ENCODE results near the gene TENM4. TPM values are rescaled to one million over a fixed set of nuclear protein-coding genes. Genes with fewer than 3 reads are reported as not detected.

The TENM4 gene
- total RNA-seq, 2 experiments from 2014 or later = not detected

DNA sequence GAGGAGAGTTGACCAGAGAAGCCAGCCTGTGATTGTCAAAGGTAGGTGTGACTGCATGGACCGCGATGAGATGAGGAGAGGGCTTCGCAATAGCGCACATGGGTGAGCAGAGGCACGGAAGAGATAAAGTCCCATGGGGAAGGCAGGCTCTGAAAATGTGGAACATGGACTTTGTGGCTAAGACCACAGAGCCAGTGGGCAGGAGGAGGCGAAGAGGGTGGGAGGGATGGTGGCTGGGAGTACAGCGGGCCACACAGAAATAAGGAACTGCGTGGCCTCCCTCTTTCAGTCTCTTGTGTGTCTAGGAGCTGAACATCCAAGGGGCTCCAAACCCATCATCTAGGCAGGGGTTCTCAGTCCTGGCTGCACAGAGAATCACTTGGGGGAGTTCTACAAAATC, 98.6 kb downstream of the TENM4 start:
- intact Hi-C loops (cut with micrococcal nuclease) = no loop called here
- no peak overlapping the region for H3K4me3 Mint-ChIP-seq

DNA sequence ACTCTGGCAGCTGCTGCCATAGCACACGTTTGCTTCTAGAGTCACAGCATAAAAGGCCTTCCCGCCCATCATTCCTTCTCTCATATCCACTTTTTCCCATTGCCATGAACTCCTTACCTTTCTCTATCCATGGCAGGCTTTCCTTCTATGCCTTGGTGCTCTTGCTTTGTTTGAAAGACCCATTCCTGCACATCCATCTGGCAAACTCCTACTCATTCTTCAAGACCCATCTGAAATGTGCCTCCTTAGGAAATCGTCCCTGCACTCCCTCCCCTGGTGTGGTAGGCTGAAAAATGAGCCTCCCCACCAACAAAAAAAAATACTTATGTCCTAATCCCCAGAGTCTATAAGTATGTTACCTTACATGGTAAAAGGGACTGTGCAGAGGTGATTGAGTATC, 100.3 kb downstream of the TENM4 start:
- no peaks in the 10 kb centered on the region for H3K36me3 Mint-ChIP-seq
- no peaks in the 10 kb centered on the region for H3K4me1 Mint-ChIP-seq (ENCODE audit: low read depth)
- H3K9me3 Mint-ChIP-seq = no peaks in the 10 kb centered on the region

More for the DNA sequence above, 98.6 kb downstream of the TENM4 start:
- no peaks in the 10 kb centered on the region for H3K27me3 Mint-ChIP-seq
- ChIA-PET POLR2A (no interaction called here), CTCF (no interaction called here)
- DNase-seq = no peak
- H3K36me3 Mint-ChIP-seq = no peaks in the 10 kb centered on the region
- no peak overlapping the region for H3K27ac Mint-ChIP-seq
- no peaks in the 10 kb centered on the region for H3K4me1 Mint-ChIP-seq (ENCODE audit: low read depth)
- H3K9me3 Mint-ChIP-seq = no peaks in the 10 kb centered on the region

DNA sequence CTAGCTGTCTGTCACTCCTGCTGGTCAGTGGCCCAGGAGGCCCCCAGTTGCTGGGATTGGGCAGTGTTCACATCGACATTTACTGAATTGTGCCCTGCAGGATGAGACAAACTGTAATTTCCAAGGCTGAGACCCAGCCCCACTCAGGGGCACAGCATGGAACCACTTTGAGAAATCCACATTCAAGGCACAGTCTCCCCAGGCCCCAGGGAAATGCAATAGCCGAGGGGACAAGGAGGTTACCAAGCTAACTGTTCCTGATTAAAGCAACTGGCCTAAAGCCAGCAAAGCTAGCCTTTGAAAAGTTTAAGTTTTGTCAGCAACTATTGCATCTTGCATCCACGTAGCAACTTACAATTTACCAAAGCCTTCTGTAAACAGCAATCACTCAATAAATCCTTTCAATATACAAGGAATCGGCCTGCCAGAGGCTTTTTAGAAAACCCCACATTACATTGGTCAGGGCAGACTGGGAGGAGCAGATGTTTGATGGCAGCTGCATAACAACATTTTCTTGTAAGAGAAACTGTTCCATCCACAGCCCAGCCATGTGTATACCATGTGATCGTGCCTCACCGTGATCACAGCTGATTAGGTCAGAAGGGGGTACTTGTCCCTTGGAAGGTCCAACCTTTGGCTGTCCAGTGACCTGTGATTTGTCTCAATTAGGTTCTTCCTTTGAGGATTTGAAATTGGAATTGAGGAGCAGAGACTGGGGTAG, 103.9 kb downstream of the TENM4 start:
- Mint-ChIP-seq H3K36me3 (no peaks in the 10 kb centered on the region), H3K4me1 (ENCODE audit: low read depth) (no peaks in the 10 kb centered on the region), H3K27ac (no peak overlapping the region), H3K9me3 (no peaks in the 10 kb centered on the region), H3K4me3 (no peak overlapping the region), H3K27me3 (no peaks in the 10 kb centered on the region)
- intact Hi-C loops (cut with micrococcal nuclease) = no loop called here
- ChIA-PET POLR2A (no interaction called here), CTCF (interaction anchor here (0.6 kb wide), 1 partner anchor 690 kb away, joined by 3 read pairs; no protein-coding TSS in a partner anchor)
- no peak for DNase-seq

More for the DNA sequence above, 100.3 kb downstream of the TENM4 start:
- Mint-ChIP-seq H3K4me3 (no peak overlapping the region), H3K27me3 (no peaks in the 10 kb centered on the region), H3K27ac (no peak overlapping the region)
- POLR2A ChIA-PET = no interaction called here
- CTCF ChIA-PET = no interaction called here
- DNase-seq = no peak
- intact Hi-C loops (cut with micrococcal nuclease) = no loop called here

DNA sequence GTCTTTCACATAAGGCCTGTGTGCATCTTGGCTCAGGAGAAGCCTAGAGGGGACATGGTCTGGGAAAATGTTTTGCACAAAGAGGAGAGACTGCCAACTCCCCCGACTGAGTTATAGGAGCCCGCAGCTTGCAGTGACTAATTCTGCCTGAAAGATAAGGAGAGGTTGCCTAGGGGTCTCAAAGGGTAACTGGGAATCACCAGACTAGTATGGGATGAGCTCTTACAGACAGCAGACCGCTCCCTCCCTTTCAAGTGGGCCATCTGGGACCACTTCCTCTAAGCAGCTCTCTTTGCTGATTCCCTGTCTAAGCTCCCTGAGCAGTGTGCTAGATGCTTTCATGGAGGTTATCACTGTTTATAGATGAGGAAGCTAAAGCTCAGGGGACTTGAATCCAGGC, 105.1 kb downstream of the TENM4 start:
- POLR2A ChIA-PET = no interaction called here
- H3K27ac Mint-ChIP-seq = no peak overlapping the region
- CTCF ChIA-PET = no interaction called here
- DNase-seq = no peak
- H3K9me3 Mint-ChIP-seq = no peaks in the 10 kb centered on the region
- H3K4me3 Mint-ChIP-seq = no peak overlapping the region
- H3K27me3 Mint-ChIP-seq = no peaks in the 10 kb centered on the region
- H3K4me1 Mint-ChIP-seq (ENCODE audit: low read depth) = no peaks in the 10 kb centered on the region
- no peaks in the 10 kb centered on the region for H3K36me3 Mint-ChIP-seq
- intact Hi-C loops (cut with micrococcal nuclease) = no loop called here

DNA sequence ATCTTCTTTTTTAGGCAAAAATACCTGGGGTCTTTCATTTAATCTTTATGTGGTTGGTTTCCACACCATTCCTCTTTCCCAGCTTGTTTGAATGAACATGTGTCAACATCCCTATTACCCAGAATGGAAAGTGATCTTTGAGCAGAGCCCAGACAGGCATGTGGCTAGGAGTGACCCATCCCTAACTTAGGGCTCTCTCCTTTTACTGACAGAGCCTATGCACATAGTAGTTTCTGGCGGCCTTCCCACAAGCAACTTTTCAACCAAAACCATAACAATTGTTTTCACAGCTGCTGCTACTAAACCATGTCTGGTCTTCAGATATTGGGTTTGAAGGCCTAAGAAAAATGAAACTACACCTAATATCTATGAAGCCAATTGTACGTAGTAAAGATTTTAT, 107.5 kb downstream of the TENM4 start:
- H3K4me3 Mint-ChIP-seq = no peak overlapping the region
- ChIA-PET POLR2A (no interaction called here), CTCF (no interaction called here)
- H3K27me3 Mint-ChIP-seq = no peaks in the 10 kb centered on the region
- no peaks in the 10 kb centered on the region for H3K9me3 Mint-ChIP-seq
- no peaks in the 10 kb centered on the region for H3K36me3 Mint-ChIP-seq
- H3K4me1 Mint-ChIP-seq (ENCODE audit: low read depth) = no peaks in the 10 kb centered on the region
- H3K27ac Mint-ChIP-seq = no peak overlapping the region
- DNase-seq = no peak
- intact Hi-C loops (cut with micrococcal nuclease) = no loop called here

DNA sequence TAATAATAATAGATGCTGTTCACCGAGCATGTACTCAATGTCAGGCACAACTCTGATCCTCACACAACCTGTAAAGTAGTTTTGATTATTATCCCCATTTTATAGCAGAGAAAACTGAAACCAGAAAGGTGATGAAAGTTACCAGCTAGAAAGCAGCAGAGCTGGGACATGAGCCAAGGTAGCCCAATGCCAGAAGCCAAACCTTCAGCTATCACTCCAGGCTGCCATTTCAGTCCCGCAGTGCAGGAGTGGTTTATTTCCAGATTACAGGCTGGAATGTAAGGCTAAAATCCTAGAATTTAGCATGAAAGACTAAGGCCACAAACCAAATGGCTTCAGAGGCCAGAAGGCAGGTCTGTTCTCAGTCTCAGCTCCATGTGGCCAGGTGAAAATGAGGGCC, 108.8 kb downstream of the TENM4 start:
- Mint-ChIP-seq H3K4me1 (ENCODE audit: low read depth) (no peaks in the 10 kb centered on the region), H3K9me3 (no peaks in the 10 kb centered on the region), H3K27me3 (no peaks in the 10 kb centered on the region), H3K27ac (no peak overlapping the region), H3K4me3 (no peak overlapping the region), H3K36me3 (no peaks in the 10 kb centered on the region)
- DNase-seq = no peak
- ChIA-PET CTCF (no interaction called here), POLR2A (no interaction called here)
- intact Hi-C loops (cut with micrococcal nuclease) = no loop called here

DNA sequence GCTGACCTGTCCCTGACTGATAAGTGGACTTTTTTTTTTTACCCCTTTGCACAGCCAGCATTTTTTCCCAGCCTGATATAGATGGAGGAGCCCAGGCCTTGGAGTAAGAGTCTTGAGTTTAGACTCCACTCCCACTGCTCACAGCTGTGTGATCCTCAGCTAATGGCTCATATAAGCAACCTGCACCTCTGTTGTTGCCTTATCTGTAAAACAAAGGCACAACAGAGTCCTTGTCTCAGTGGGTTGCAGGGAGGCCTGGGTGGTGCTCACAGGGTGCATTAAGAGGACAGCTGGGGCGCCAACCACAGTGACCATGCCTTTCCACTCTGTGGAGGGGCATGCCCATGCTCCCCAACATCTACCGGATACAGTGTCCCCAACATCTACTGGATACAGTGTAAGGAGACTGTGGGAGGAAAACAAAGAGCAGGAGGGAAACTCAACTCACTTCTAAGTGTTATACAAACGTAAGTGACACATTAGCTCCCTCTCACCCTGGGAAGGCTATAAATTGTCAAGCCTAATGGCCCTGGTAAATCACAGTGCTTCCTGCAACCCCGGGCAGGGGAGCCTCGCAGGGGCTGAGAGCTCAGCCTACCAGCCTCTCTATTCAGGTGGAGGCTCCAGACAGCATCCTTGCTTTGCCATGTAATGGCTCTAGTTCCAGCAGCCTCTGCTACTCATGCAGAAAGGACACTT, 109.5 kb downstream of the TENM4 start:
- H3K4me3 Mint-ChIP-seq = no peak overlapping the region

DNA sequence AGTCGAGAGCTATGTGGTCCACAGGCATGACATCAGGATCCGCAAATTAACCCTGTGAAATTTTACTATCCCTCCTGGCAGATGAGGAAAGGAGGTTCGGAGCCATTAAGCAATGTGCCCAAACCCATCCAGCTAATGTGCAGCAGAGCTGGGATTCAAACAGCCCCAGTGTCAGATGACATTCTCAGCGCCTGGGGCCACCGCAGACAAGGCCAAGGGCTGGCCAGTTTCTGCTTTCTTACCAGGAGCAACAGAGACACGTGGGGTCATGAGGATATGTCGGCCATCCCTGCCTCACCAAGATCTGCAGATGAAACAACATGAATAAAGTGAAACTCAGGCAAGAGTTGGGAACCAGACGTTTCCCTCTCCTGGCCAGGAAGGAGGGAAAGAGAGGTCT, 110.2 kb downstream of the TENM4 start:
- no peak for DNase-seq
- no peaks in the 10 kb centered on the region for H3K4me1 Mint-ChIP-seq (ENCODE audit: low read depth)
- ChIA-PET POLR2A (no interaction called here), CTCF (no interaction called here)
- H3K4me3 Mint-ChIP-seq = no peak overlapping the region
- no peak overlapping the region for H3K27ac Mint-ChIP-seq
- peaks cover 3% of the 10 kb centered on the region for H3K9me3 Mint-ChIP-seq
- intact Hi-C loops (cut with micrococcal nuclease) = no loop called here
- no peaks in the 10 kb centered on the region for H3K36me3 Mint-ChIP-seq
- H3K27me3 Mint-ChIP-seq = peaks cover 4% of the 10 kb centered on the region

More for the DNA sequence above, 109.5 kb downstream of the TENM4 start:
- no peak overlapping the region for H3K27ac Mint-ChIP-seq
- H3K36me3 Mint-ChIP-seq = no peaks in the 10 kb centered on the region
- H3K4me1 Mint-ChIP-seq (ENCODE audit: low read depth) = no peaks in the 10 kb centered on the region
- POLR2A ChIA-PET = no interaction called here
- CTCF ChIA-PET = no interaction called here
- no peak for DNase-seq
- intact Hi-C loops (cut with micrococcal nuclease) = no loop called here
- H3K27me3 Mint-ChIP-seq = peaks cover under 1% of the 10 kb centered on the region
- peaks cover under 1% of the 10 kb centered on the region for H3K9me3 Mint-ChIP-seq

DNA sequence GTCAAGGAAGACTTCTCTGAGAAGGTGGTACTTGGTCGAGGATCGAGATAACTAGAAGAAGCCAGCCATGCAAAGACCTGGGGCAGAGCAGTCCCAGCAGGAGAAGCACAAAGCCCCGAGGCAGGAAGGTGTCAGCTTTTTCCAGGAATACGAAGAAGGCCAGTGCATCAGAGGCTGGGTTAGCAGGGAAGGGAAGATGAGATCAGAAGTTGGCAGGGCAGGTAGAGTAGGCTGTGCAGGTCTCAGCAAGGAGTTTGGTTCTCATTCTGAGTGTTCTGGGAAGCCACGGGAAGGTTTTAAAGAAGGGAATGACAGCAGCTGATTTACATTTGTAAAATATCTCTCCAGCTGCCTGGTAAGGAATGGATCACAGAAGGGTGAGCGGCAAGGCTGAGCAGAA, 111.3 kb downstream of the TENM4 start:
- Mint-ChIP-seq H3K9me3 (peaks cover 3% of the 10 kb centered on the region), H3K4me3 (no peak overlapping the region), H3K4me1 (ENCODE audit: low read depth) (no peaks in the 10 kb centered on the region), H3K27ac (no peak overlapping the region), H3K27me3 (peaks cover 4% of the 10 kb centered on the region), H3K36me3 (no peaks in the 10 kb centered on the region)
- POLR2A ChIA-PET = no interaction called here
- CTCF ChIA-PET = no interaction called here
- intact Hi-C loops (cut with micrococcal nuclease) = no loop called here
- no peak for DNase-seq

DNA sequence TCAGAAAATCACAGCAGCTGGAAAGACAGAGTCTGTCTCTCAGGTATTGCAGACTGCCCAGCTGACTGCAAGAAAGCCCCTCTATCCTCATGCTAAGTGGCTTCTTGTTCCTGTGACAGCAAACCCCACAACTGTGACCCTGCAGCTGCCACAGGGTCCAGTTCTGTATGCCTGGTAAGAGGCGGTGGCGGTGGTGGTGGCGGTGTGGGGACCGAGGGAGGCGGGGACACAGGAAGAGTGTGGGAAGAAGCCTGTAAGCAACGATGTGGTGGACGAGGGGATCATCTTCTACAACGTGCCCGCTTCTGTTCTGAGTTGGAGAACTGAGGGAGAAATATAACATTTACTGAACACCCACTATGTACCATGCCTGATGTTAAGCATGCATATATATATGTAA, 112.4 kb downstream of the TENM4 start:
- Mint-ChIP-seq H3K4me1 (ENCODE audit: low read depth) (no peaks in the 10 kb centered on the region), H3K27ac (no peak overlapping the region), H3K9me3 (peaks cover 3% of the 10 kb centered on the region), H3K27me3 (peaks cover 4% of the 10 kb centered on the region), H3K36me3 (no peaks in the 10 kb centered on the region), H3K4me3 (no peak overlapping the region)
- intact Hi-C loops (cut with micrococcal nuclease) = no loop called here
- no peak for DNase-seq
- ChIA-PET POLR2A (no interaction called here), CTCF (no interaction called here)

DNA sequence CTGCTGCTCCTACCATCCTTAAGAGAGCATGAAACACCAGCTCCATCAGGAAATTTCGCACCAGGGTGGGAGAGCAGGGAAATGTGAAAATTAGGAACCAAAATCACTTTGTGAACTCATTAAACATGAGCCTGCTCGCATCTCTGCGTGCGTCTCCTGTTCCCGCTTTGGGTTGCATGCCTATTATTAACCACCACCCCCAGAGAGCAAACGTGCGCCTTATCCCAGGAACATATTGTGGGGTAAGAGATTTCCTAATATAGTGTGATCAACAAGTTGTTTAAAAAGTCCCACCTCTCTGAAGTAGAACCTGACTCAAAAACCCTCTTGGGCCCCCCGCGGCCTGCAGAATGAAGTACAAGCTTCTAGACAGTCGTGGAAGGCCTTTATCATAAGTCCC, 115.0 kb downstream of the TENM4 start:
- H3K27ac Mint-ChIP-seq = no peak overlapping the region
- intact Hi-C loops (cut with micrococcal nuclease) = no loop called here
- H3K9me3 Mint-ChIP-seq = peaks cover 3% of the 10 kb centered on the region
- H3K36me3 Mint-ChIP-seq = no peaks in the 10 kb centered on the region
- POLR2A ChIA-PET = no interaction called here
- DNase-seq = no peak
- no peak overlapping the region for H3K4me3 Mint-ChIP-seq
- no peaks in the 10 kb centered on the region for H3K4me1 Mint-ChIP-seq (ENCODE audit: low read depth)
- CTCF ChIA-PET = no interaction called here
- peaks cover 4% of the 10 kb centered on the region for H3K27me3 Mint-ChIP-seq

DNA sequence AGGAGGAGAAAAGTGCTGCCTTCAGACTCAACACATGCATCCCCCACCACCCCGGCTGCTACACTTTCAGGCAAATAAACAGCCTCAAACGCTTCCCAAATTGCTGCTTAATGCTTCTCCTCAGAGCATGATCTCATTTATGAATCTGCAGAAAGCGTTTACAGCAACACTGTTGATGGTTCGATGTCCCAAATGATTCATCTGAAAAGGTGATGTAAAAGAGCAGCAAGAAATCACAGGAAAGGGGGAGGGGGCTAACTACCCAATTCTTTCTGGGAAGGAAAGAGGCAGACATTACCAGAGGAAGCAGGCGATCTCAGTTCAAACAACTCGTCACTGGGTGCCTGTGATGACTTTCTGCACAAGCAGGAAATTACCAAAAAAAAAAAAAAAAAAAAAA, 119.6 kb downstream of the TENM4 start:
- DNase-seq = no peak
- H3K27me3 Mint-ChIP-seq = peaks cover 2% of the 10 kb centered on the region
- no peak overlapping the region for H3K27ac Mint-ChIP-seq
- H3K9me3 Mint-ChIP-seq = peaks cover 1% of the 10 kb centered on the region
- ChIA-PET CTCF (no interaction called here), POLR2A (no interaction called here)
- H3K4me1 Mint-ChIP-seq (ENCODE audit: low read depth) = no peaks in the 10 kb centered on the region
- intact Hi-C loops (cut with micrococcal nuclease) = no loop called here
- H3K4me3 Mint-ChIP-seq = no peak overlapping the region
- H3K36me3 Mint-ChIP-seq = no peaks in the 10 kb centered on the region

DNA sequence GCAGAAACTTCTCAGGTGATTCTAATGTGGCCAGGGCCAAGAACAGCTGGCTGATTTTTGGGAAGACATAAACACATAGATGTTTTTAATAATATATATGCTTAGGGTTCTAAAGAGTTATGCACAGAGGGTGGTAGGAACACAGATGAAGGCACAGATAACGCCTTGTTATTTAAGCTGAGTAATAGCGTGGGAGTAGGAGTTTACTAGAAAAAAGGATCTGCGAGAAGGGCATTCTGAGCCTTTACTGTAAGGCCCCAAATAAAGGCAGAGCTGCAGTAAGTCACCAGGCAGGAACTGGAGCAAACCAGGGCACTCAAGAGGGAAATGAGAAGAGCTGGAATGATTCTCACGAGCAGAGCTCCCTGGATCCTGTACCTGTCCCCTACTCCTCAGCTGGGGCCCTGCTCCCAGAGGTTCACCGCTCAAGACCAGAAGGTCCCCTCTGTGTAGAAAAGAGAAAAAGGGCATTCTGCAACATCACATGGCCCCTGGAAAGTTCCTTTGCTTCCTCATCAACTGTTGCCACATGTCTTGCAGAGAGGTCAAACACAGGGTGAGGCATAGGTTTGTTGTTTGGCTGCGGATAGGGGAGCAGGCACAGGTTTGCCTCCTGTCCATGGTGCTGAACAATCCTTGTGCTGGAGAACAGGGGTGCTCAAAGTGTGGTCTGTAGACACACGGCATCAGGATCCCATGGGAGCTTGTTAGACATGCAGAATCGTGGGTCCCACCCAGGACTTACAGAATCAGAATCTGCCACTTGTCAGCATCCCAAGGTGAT, 125.7 kb downstream of the TENM4 start:
- Mint-ChIP-seq H3K9me3 (no peaks in the 10 kb centered on the region), H3K4me1 (ENCODE audit: low read depth) (no peaks in the 10 kb centered on the region), H3K36me3 (no peaks in the 10 kb centered on the region), H3K27ac (no peak overlapping the region), H3K27me3 (peaks cover 1% of the 10 kb centered on the region), H3K4me3 (no peak overlapping the region)
- intact Hi-C loops (cut with micrococcal nuclease) = no loop called here
- DNase-seq = no peak
- CTCF ChIA-PET = no interaction called here
- POLR2A ChIA-PET = no interaction called here
